ENCODE measurements around the gene ITGB7.

Gene ITGB7

DNA sequence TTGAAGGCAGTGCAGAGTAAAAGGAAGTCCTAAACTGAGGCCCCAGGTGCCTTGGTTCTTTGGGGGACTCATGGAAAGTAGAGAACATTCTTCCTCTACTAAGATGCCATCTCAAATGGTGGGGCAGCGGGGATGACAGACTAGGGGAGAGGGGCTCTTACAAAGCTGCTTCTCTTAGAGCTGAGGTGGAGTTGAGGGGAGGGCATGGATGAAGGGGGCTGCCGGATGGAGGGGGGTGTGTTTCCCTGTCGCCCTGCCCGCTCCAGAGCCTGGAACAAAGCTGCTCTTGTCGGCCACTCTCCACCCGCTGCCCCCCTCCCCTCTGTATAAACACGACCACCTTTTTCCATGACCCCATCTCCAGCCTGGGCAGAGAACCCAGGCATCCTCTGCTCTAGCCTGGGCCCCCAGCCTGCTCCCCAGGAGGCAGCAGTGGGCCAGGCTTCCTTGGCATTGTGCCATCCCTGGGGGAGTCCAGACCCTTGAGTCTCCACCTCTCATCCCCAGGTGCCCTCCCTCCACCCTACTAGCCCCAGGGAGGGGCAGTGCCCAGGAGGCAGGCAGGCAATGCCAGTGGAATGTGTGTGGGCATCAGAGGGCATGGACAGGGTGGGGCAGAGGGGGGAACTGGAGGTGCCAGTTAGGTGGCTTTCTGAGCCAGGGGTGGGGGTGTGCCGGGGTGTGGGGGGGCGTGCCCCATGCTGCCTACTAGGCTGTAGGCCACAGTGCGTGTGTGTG is 23.2 kb upstream of the ITGB7 start:
- no peak for DNase-seq (ENCODE audit: low read depth, low spot score)

DNA sequence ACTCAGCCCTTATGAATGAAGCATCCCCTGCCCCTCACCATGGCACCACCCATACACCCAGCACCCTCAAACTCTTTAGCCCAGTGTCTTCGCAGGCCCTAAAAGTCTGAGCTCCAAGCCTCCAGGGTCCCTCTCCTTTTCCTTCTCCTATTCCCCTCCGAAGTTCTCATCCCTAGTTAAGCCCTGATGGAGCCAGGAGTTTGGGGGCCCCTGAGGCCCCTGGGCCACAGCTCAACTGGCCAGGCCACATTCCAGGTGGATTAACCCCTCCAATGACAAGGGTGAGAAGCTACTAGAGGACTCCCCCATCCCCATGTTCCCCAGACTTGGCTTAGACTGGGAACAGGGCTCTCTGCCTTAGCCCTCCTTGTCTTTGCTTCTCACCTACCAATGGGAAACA is 22.4 kb upstream of the ITGB7 start:
- no peak for DNase-seq (ENCODE audit: low read depth, low spot score)

DNA sequence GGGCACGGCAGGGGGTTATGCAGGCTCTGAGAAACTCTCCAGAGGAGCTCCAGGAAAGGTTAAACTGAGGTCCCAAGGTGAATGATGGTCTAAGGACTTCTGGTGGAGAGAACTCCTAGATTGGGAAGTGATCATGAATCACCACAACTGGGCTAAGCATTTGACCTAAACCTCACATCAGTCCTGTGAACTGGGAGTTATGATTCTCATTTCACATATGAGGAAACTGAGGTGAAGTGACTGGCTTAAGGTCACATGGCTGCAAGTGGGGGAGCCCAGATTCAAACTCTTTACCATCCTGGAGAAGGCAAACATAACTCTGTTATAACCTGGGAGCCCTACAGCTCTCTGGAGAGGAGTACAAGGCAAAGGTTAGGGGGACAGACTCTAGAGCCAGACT is 20.8 kb upstream of the ITGB7 start:
- DNase-seq (ENCODE audit: low read depth, low spot score): no peak

DNA sequence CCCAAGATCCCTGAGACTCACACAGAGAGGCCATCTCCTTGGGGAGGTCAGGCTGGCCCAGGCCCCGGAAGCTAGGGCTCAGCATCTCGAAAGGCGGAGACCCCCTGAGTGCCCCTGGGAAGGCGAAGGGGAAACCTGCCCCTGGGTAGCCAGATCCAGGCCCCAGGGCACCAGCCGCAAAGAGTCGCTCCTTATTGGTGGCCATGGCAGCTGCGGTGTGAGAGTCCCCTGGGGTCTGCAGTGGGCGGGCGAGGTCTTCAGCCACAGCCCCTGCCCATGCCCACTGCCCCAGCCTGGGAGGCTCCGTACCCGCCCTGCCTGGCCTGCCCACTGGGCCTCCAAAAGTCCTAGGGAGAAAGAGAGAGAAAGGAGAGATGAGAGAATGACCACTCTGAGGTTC is 20.3 kb upstream of the ITGB7 start:
- DNase-seq (ENCODE audit: low read depth, low spot score): no peak

DNA sequence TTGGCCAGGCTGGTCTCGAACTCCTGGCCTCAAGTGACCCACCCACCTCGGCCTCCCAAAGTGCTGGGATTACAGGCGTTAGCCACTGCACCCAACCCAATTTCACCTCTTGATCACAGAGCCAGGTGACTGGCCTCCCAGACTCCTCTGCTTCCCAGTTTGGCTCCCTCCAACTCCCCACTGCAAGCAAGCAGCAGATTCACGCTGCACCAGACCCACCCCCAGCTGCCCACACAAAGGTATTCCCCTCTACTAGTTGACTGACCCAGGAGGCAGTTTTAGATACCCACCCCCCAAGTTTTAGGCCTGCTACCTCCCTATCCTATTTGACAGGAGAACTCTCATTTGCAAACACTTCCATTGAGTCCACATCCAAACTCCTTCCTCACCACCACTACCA is 19.8 kb upstream of the ITGB7 start:
- DNase-seq (ENCODE audit: low read depth, low spot score): no peak

DNA sequence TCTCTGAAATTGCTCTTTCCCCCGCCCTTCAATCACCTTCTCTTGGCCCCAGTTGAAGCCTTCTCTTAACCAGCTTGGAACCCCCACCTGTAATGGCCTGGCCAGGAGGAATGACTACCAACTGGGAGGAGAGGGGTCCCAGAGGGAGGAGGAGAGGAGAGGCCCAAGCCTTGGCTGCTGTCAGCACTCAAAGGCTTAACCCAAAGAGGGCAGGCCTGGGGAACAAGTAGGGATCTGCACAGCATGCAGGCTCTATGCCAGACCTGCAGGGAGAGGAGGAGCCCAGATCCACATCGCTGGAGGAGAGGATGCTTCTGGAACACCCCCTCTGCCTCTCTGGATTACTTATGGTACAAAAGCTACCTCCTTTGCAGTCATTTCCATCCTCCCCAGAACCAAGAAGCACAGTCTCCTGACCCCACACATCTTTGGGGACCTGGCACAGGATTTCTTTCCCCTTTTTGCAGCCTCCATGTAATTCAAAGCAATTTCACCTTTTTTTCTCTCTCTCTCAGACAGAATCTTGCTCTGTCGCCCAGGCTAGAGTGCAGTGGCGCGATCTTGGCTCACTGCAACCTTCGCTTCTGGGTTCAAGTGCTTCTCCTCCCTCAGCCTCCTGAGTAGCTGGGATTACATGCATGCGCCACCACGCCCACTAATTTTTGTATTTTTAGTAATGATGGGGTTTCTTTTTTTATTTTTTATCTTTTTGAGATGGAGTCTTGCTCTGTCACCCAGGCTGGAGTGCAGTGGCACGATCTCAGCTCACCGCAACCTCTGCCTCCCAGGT is 18.8 kb upstream of the ITGB7 start:
- DNase-seq (ENCODE audit: low read depth, low spot score): no peak

DNA sequence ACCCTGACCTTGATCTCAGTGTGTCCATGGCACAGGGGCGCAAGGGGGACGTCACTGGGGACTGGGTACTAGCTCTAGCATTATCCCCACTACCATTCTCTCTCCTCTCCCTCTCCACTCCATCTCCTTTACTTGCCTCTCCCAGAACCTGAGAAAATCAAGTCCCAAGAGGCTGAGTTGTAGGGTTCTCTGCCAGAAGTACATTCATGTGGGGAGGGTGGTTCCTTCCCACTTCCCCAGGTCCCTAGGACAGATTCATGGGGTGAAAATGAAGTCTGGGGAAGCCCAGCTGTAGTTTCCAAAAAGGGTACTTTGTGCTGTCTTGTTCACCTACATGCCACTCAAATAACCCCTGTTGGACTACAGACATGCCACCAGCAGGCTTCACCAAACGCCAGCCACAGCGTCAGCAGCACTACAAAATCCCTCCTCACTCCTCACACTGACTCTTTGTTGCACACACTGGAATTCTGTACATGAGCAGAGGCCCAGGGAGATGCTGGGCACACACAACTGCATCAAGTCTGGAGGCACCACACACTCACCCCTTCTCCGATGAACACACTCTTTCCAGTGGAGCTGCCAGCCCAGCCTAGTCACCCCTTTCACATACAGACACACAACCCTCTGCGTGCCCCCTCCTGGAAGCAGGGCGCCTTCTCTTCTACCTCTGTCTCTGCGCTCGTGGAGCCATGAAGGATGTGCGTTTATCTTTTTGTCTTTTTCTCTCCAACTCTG is 18.0 kb upstream of the ITGB7 start:
- no peak for DNase-seq (ENCODE audit: low read depth, low spot score)

DNA sequence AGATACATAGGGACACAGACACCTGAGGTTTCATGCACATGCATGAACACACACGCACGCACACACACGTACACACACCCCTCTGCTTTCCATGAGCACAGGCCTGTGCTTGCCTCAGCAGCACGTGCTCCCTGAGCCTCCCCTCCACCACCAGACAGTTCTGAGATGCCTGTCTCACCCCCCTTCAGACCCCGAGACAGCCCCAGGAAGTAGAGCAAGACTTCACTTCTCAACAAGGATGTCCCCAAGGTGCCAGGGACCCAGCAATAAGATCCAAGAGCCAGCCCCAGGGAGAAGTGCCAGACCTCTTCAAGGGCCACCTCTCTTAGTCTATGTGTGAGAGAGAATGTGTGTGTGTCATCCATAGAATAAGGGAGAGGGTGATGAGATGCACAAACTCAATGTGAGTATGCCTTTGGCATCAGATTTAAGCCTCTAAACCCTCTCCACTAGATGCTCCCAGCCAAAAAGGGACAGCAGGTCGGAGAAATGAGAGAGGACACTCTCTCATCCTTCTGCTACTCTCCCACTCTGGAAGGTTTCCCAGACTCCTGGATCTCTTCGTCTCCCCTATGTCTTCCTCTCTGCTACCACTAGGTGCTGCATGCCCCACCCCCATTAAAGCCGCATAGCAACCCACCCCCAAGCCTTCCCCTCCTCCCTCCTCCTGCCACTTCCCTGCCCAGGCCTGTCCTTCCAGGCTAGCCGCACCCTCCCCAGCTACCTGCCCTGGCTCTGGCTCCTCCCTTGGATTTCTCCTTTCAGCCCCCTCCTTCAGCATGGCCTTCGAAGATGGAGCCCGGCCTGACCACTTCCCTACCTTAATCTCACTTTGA is 17.2 kb upstream of the ITGB7 start:
- no peak for DNase-seq (ENCODE audit: low read depth, low spot score)

DNA sequence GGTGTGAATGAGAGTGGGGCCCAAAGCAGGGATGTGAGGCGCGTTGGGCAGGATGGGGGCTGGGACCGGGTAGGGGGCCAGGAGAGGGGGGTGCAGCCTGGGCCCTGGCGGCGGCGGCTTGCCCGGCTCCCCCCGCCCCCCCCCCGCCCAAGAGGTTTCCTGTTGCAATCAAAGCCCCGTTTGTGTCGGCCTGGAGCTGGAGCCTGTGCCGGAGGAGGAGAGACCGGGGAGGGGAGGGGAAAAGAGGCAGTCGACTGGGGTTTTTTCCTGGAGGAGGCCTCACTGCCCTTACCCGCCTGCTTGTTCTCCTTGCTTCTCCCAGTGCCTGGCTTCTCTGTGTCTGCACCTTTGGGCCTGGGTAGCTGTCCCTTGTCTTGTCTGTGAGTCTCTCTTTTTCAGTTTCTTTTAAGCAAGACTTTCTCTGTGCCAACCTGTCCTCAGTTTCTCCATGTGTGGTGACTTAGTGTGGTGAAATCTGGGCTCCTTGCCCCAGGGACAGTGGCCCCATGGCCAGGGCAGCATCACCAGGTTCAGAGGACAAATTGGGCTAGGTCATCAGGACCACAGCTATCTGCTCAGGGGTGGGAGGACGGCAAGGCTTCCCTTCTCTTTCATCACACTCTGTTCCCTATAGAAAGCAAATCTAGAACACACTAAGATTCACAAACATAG is 16.5 kb upstream of the ITGB7 start:
- DNase-seq (ENCODE audit: low read depth, low spot score): no peak

DNA sequence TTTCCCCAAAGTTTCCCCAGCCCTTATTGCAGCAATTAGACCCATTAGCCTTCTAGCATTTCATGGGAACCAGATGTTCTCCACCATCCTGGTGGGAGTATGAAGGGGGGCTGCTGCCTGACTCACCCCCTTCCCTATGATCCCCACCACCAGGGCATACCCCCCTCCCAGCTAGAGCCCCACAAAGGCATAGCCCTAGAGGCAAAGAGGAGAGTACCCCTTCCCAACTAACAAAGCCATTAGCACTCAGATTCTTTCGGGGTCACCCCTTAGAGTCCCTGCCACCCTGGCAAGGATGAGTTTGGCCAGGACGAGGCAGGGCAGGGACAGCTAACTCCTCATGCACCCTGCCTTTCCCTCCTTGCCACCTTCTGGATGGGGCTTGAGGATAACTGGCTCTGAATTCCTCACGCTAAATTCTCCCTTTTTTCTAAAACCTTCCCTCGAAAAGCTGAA is 15.8 kb upstream of the ITGB7 start:
- no peak for DNase-seq (ENCODE audit: low read depth, low spot score)

DNA sequence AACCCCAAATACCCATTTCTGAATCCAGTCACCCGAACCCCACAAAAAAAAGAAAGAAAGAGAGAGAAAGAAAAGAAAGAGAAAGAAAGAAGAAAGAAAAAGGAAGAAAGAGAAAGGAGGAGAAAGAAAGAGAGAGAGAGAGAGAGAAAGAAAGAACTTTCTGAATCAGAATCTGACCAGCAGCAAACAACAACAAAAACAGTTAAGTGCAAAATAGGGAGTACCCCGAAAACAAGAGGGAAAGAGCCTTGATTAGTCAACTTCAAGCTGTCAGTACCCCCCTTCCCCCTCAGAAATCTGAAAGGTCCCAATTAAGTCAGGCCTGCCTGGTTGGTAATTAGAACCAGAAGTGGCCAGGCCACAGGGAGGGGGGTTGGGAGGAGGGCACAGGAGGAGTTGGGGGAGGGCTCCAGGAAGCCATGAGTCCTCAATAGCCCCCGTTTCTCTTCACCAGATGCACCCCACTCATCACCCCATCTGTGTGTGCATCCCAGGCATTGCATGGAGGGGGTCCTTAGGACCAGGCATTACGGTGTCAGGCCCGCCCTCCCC is 15.2 kb upstream of the ITGB7 start:
- DNase-seq (ENCODE audit: low read depth, low spot score): no peak

DNA sequence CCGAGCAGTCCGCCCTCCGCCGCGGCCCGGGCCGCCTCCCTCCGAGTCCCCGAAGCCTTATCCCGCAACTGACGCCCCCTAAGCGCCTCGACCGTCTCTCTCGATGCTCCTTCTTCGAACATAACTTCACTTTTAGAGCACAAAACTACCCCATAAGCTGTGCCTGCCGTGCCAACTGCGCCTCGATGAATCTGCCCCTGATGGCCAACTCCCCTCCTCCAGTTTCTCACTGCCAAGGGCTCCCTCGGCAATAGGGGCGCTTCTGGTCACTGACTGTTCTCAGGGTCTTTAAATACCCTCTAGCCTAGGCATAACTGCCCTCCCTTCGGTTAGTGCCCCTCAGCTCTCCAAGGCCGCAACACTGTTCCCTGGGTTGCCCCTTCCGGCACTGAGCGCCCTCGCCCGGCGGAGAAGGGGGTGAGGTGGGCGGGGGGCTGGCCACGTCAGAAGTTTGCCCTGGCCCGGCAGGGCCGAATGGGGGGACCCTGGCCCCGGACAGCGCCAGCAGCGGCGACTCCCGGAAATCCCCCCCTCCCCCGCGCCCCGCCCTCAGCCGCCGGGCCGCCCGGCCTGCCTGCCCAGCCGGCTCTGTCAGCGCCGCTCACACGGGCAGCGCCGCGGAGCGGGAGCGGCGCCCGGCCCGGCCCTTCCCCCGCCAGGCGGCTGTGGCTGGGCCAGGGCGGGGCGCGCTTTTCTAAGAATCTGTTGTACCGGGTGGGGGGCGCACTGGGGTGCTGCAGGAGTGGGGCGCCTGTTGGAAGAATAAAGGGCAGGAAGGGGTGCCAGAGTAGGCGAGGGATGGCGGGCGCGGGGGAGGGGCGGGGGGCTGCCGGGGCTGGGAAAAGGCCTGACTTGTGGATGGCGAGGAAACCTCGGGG is 14.4 kb upstream of the ITGB7 start:
- DNase-seq (ENCODE audit: low read depth, low spot score): peak; percentile 12

DNA sequence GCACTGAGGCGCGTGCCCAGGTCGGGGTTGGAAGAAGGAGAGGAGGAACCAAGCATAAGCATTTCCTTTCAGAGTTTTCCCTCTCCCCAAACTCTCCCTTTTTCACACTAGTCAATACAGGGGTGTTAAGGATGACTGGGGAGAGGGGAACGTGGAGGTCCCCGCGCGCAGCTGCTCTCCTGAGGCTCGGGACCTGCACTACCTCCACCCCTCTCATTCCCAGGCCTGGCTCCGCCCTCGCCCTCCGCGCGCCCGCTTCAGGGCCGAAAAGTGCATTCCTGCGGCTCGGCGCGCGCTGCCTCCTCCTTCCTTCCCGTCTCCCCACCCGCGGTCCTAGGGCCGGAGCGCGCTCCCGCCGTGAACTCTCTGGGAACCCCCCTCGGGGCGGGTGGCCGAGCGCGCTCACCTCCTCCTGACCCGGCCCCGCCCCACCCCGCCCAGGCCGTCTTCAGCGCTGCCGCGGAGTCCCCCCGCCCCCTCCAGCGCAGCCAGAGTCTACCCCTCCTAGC is 13.7 kb upstream of the ITGB7 start:
- peak; percentile 61 for DNase-seq (ENCODE audit: low read depth, low spot score)

DNA sequence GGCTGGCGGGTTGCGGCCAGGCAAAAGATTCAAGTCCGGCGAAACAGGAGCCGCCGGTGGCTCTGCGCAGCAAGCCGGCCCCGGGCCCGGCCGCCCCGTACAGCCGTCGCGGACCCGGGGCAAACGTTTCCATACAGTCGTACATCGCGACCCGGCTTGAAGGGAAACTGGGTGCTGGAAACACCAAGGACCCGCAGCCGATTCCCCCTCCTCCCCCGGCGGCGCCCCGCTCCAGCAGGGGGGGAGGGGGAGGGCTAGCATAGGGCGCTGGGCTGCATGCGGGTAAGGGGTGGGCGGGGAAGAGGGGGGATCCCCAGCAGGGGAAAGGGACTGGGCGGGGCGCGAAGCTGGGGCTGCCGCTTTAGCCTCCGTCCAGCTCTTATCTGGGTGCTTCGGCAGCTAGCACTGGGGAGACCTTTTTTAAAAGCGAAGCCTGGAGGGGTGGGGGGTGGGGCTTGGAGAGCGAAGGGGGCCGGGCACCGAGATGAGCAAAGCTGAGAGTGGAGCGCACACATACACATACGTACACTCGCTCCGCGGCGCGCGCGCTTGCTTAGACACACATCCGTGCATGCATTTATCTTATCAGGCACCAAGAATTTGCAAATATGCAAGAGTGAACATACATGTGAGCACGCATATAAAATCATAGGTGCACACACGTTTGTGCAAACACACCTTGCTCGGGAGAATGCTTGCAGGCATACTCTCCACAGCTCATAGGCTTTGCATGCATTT is 13.1 kb upstream of the ITGB7 start:
- peak; percentile 64 for DNase-seq (ENCODE audit: low read depth, low spot score)

DNA sequence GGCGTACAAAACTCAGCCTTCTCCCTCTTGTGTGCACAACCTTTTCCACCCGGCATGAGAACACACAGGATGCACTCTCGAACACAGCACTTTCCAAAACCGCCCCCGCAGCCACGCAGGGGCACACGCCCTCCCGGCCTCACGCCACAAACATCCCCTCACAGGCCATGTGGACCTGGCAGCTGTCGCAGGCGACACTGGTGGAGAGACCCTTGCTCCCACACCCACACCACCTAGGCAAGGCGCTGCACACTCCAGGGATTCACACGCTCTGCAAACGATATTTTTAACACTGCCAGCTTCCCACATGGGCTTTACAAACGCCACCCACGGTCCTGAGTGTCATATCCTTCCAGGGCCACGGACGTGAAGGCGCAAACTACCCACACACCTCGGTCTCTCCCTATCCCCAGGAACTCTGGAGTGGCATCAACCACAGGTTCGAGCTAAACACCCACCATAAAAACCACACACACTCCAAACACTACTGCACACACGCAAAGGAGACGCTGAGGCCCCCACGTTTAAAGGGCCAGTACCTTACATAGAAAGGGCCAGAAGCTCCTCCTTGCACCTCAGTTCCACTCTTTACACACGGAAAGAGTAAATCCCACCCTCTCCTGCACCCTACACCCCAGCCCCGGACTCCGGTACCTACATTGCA is 12.4 kb upstream of the ITGB7 start:
- peak; percentile 26 for DNase-seq (ENCODE audit: low read depth, low spot score)

DNA sequence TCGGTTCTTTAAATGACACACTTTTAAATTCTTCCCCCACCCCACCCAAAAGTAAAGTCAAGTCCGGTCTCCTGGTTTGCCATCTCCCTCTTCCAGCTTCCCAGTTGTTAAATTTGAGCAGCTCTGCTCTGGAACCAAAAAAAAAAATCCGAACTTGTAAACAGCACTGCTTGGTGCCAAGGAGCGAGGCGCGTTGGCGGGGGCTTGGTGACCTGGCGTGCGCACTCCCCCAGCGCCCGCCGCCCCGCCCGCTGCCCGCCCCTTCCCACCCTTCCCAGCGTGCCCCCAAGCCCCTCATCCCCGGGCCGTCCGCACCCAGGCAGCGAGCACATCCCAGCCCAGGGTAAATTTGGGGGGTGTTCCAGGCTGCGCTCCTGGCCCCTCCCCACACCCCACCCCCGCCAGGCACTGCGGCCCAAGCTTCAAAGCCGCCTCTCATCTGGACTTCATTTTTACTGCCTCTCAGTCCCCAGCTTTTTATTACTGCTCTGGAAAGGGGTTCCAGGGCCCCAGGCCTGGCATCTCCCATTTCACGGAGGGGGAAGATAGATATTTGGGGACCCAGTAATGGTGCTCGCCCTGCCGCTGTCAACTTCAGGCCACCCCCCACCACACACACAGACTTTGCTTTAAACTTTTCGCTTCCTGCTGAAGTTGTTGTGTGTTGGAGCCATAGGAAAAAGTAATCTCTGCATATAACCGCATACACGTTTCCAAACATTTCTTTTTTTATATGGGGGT is 11.7 kb upstream of the ITGB7 start:
- DNase-seq (ENCODE audit: low read depth, low spot score): no peak

DNA sequence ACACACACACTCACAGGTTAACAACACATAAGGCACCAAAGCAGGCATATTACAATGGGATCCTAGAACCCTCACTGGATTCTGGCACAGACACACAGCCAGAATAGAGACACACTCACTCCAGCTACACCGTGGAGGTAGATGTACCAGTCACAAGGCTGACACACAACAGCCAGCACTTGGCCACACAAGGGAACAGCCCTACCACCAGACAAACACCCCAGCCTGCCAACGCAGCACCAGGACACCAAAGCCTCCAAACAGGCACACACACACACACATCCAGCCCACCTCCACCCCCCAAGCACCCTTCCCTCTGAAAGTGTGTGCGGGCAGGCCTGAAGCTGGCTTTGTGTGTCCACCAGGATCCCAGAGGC is 10.9 kb upstream of the ITGB7 start:
- DNase-seq (ENCODE audit: low read depth, low spot score): no peak

All from activated CD4-positive, CD25-positive, alpha-beta regulatory T cell treated with anti-CD3 and anti-CD28 coated beads, Interleukin-2, amount 50 U/mL, for 16 hours (primary cell).